Measurements from ENCODE around the gene SCML1.
A peak's percentile ranks its signal among the peaks of the same experiment; 100 is the strongest.

GRCh38 chrX:17689971-17690409, 47.3 kb upstream of the SCML1 start:
- TF ChIP-seq CTCF (conservative IDR thresholded peaks at IDR 0.05; ENCODE audit: low read length) (peak; percentile 72), EZH2phosphoT487 (IDR thresholded peaks at IDR 0.05; ENCODE audit: borderline replicate concordance, low read depth, low read length) (no peak)

Measured in OCI-LY7 (cell line).